Keratinocyte (primary cell): ENCODE data around the gene SP140L. TPM values are rescaled to one million over a fixed set of nuclear protein-coding genes. Genes with fewer than 3 reads are reported as not detected.

Experiments used
- DNase-seq: peaks from one replicate; pipeline ENCODE4 v3.0.0-alpha.2; 2011; ENCODE audit warnings: low read depth, missing footprints, low spot score
- FAIRE-seq: peaks from 2 replicates; lab custom pipeline; 2011; peaks lifted over from hg19 to GRCh38; lab: Jason Lieb, UNC
- H2AFZ ChIP-seq: 2 replicates; pipeline ENCODE4 v1.6.0; 2012; ENCODE audit warnings: low read length, control low read depth, inconsistent platforms; ENCODE audit not compliant: control insufficient read depth
- H3K27ac ChIP-seq: 2 replicates; pipeline ENCODE4 v1.5.1; 2011; ENCODE audit warnings: low read length; ENCODE audit not compliant: control insufficient read depth, insufficient read depth
- H3K27me3 ChIP-seq: 3 replicates; pipeline ENCODE4 v1.6.0; 2011; ENCODE audit warnings: low read length; ENCODE audit not compliant: control insufficient read depth, insufficient read depth; ENCODE audit errors: extremely low read depth
- H3K36me3 ChIP-seq, 2 experiments: 2 replicates in 1 of 2; 3 replicates in 1 of 2; pipeline ENCODE4 v1.5.1; 2011; ENCODE audit warnings: low read length in 2 of 2, mild to moderate bottlenecking in 1 of 2; ENCODE audit not compliant: control insufficient read depth in 2 of 2, insufficient read depth in 2 of 2; ENCODE audit errors: extremely low read depth in 1 of 2
- H3K4me1 ChIP-seq: 3 replicates; pipeline ENCODE4 v1.5.1; 2011; ENCODE audit warnings: low read length; ENCODE audit not compliant: control insufficient read depth, insufficient read depth; ENCODE audit errors: extremely low read depth
- H3K4me2 ChIP-seq: 3 replicates; pipeline ENCODE4 v1.6.0; 2011; ENCODE audit warnings: low read depth, low read length; ENCODE audit not compliant: control insufficient read depth, insufficient read depth; ENCODE audit errors: extremely low read depth
- H3K4me3 ChIP-seq, 3 experiments: fragments of 200-600 bp in 1 of 3; sonication (generic) in 1 of 3; 2 replicates in 2 of 3; 3 replicates in 1 of 3; pipeline ENCODE4 v1.5.1; 2011 to 2016; ENCODE audit warnings: low read length in 3 of 3, mild to moderate bottlenecking in 3 of 3, control low read depth in 2 of 3, inconsistent platforms in 1 of 3, low read depth in 1 of 3, mixed read lengths in 1 of 3, mixed run types in 1 of 3, moderate library complexity in 1 of 3; ENCODE audit not compliant: control insufficient read depth in 2 of 3, insufficient read depth in 2 of 3; ENCODE audit errors: extremely low read depth in 1 of 3
- H3K79me2 ChIP-seq: 2 replicates; pipeline ENCODE4 v1.6.0; 2012; ENCODE audit warnings: low read length; ENCODE audit not compliant: control insufficient read depth, insufficient read depth
- H3K9ac ChIP-seq: 3 replicates; pipeline ENCODE4 v1.6.0; 2011; ENCODE audit warnings: low read length; ENCODE audit not compliant: control insufficient read depth, insufficient read depth; ENCODE audit errors: extremely low read depth
- H3K9me1 ChIP-seq: 3 replicates; pipeline ENCODE4 v1.6.0; 2011; ENCODE audit warnings: low read length; ENCODE audit not compliant: control insufficient read depth, insufficient read depth; ENCODE audit errors: extremely low read depth
- H3K9me3 ChIP-seq: 2 replicates; pipeline ENCODE4 v1.5.1; 2012; ENCODE audit warnings: low read depth, low read length; ENCODE audit not compliant: control insufficient read depth
- H4K20me1 ChIP-seq: 3 replicates; pipeline ENCODE4 v1.6.0; 2011; ENCODE audit warnings: low read length; ENCODE audit not compliant: control insufficient read depth, insufficient read depth; ENCODE audit errors: extremely low read depth
- CTCF ChIP-seq, 3 experiments: IDR thresholded peaks in 1 of 3; conservative IDR thresholded peaks in 1 of 3; optimal IDR thresholded peaks in 1 of 3; 2 replicates in 2 of 3; 3 replicates in 1 of 3; pipeline versions ENCODE3 to v1.5.1; 2011; ENCODE audit warnings: low read length in 3 of 3, mild to moderate bottlenecking in 3 of 3, moderate library complexity in 2 of 3, control low read depth in 1 of 3, inconsistent platforms in 1 of 3; ENCODE audit not compliant: insufficient read depth in 2 of 3; ENCODE audit errors: extremely low read depth in 1 of 3
- EZH2 ChIP-seq: IDR thresholded peaks from one replicate; pipeline ENCODE4 v1.6.1; 2012; ENCODE audit warnings: inconsistent platforms, mild to moderate bottlenecking, low read length, moderate library complexity
- dilution Hi-C: fragments of 300-500 bp; cut with MboI; formaldehyde crosslinking; loops from one replicate; pipeline ENCODE4 v1.7.0; 2020; ENCODE audit warnings: low sequenced_read_pairs; ENCODE audit not compliant: extremely low pct_ligation_motif_present
- polyA plus RNA-seq, 5 experiments: library from polyadenylated mRNA; depleted of rRNA in 3 of 5; stranded (reverse) in 3 of 5; stranded (forward) in 1 of 5; unstranded in 1 of 5; fragments of >200 nt; gene quantifications; 1 replicate in 1 of 5; 2 replicates in 3 of 5; 3 replicates in 1 of 5; pipeline versions ENCODE4 v1.2.1 to v1.2.3, GENCODE V29; 2011 to 2012; ENCODE audit warnings: missing spikeins in 2 of 5, low read depth in 1 of 5, low replicate concordance in 1 of 5

The SP140L gene
- polyA plus RNA-seq, 1 donor (not counting 4 experiments of a cell fraction or from before 2014, with no cell fraction given), result 10.8 TPM

- H3K9me1 ChIP-seq, result no peaks in the 10 kb centered on the region
- H3K27me3 ChIP-seq, result no peaks in the 10 kb centered on the region
- H3K4me2 ChIP-seq, result peak overlapping the region; percentile 97
- FAIRE-seq, result no peak
- no peaks in the 10 kb centered on the region for H3K36me3 ChIP-seq
- dilution Hi-C loops, result no loop called here
- peaks cover 10% of the 10 kb centered on the region for H3K79me2 ChIP-seq
- H2AFZ ChIP-seq, result no peak overlapping the region
- no peak overlapping the region for H3K27ac ChIP-seq
- DNase-seq, result no peak
- peak overlapping the region in 1 of 3 experiments; percentile 91 for H3K4me3 ChIP-seq
- H4K20me1 ChIP-seq, result no peaks in the 10 kb centered on the region
- no peak overlapping the region for H3K9ac ChIP-seq
- H3K9me3 ChIP-seq, result no peaks in the 10 kb centered on the region
- TF ChIP-seq EZH2 (no peak), CTCF (optimal IDR thresholded peaks at IDR 0.05 in 1 of 3, IDR thresholded peaks at IDR 0.05 in 1 of 3, conservative IDR thresholded peaks at IDR 0.05 in 1 of 3; ENCODE audit: extremely low read depth in 1 of 3, insufficient read depth in 2 of 3, low read length in 3 of 3) (no peak)
- H3K4me1 ChIP-seq, result peaks cover 16% of the 10 kb centered on the region
These were observed 1.1 kb downstream of the SP140L start for GRCh38 chr2:230328155-230328458.

GRCh38 chr2:230329946-230330605 is 3.1 kb downstream of the SP140L start:
- Histone ChIP-seq H3K9me3 (no peaks in the 10 kb centered on the region), H3K36me3 (no peaks in the 10 kb centered on the region), H3K79me2 (peaks cover 10% of the 10 kb centered on the region), H4K20me1 (no peaks in the 10 kb centered on the region), H3K9me1 (no peaks in the 10 kb centered on the region), H3K4me3 (no peak overlapping the region), H3K4me1 (peaks cover 16% of the 10 kb centered on the region), H3K9ac (no peak overlapping the region), H3K4me2 (no peak overlapping the region), H3K27ac (no peak overlapping the region), H2AFZ (no peak overlapping the region), H3K27me3 (no peaks in the 10 kb centered on the region)
- dilution Hi-C loops, result no loop called here
- DNase-seq, result no peak
- no peak for TF ChIP-seq CTCF (optimal IDR thresholded peaks at IDR 0.05 in 1 of 3, IDR thresholded peaks at IDR 0.05 in 1 of 3, conservative IDR thresholded peaks at IDR 0.05 in 1 of 3; ENCODE audit: extremely low read depth in 1 of 3, insufficient read depth in 2 of 3, low read length in 3 of 3)
- no peak for TF ChIP-seq EZH2
- no peak for FAIRE-seq
